ENCODE results near the gene LEAP2. TPM values are rescaled to one million over a fixed set of nuclear protein-coding genes. Genes with fewer than 3 reads are reported as not detected.
"Not testable (repeated sequence)": the region's sequence is repeated elsewhere in the genome, so short reads cannot be mapped to it uniquely, and the experiment has no call there.

The LEAP2 gene
- polyA plus RNA-seq, 2 of the 4 experiments (the other 2 are of a cell fraction), result 1.6 to 4.8 TPM

- TF ChIP-seq HES2 (IDR thresholded peaks at IDR 0.05) (no peak), NFE2L2 (conservative IDR thresholded peaks at IDR 0.05; ENCODE audit: low read length) (no peak), JUNB (IDR thresholded peaks at IDR 0.05) (no peak), USF2 (IDR thresholded peaks at IDR 0.05) (no peak), MAX (IDR thresholded peaks at IDR 0.05) (no peak), ZFP36 (IDR thresholded peaks at IDR 0.05; ENCODE audit: borderline replicate concordance, partially characterized antibody) (no peak)
These were observed 19.2 kb upstream of the LEAP2 start (continued) for GRCh38 chr5:132854301-132854700.

GRCh38 chr5:132854992-132855391 is 18.5 kb upstream of the LEAP2 start:
- not testable (repeated sequence) for H3K4me1 ChIP-seq; H3K9me3 ChIP-seq; H3K4me2 ChIP-seq; H3K27ac ChIP-seq; ATAC-seq; H3K4me3 ChIP-seq; DNase-seq (ENCODE audit: low read depth in 1 of 2, low spot score in 1 of 2); FAIRE-seq
- WGBS (ENCODE audit: missing lambda C conversion rate), result 88% methylated on average over 5 of the region's 5 CpGs
- ChIA-PET POLR2A (interaction anchor here (0.6 kb wide), 1 partner anchor 35 kb away, joined by 9 read pairs; no protein-coding TSS in a partner anchor), CTCF (interaction anchor here (0.8 to 2.1 kb wide), 5 partner anchors 9 to 47 kb away, joined by 3 to 10 read pairs (median 4); partner anchors contain the start of gene SHROOM1)

GRCh38 chr5:132856011-132856410 is 17.5 kb upstream of the LEAP2 start:
- ATAC-seq (no peak), DNase-seq (ENCODE audit: low read depth in 1 of 2, low spot score in 1 of 2) (no peak), FAIRE-seq (no peak)
- H3K9me3 ChIP-seq, result no peaks in the 10 kb centered on the region
- H3K4me2 ChIP-seq, result no peak overlapping the region
- no peak overlapping the region for H3K27ac ChIP-seq
- ChIA-PET CTCF (interaction anchor here (0.5 to 2.6 kb wide), 8 partner anchors 10 to 343 kb away, joined by 3 to 15 read pairs (median 4); partner anchors contain the start of genes GDF9, SHROOM1 and UQCRQ), POLR2A (interaction anchor here (1.1 kb wide), 1 partner anchor 11 kb away, joined by 3 read pairs; no protein-coding TSS in a partner anchor)
- no peak overlapping the region for H3K4me3 ChIP-seq
- H3K4me1 ChIP-seq, result no peaks in the 10 kb centered on the region
- no peak for TF ChIP-seq BCL3 (IDR thresholded peaks at IDR 0.05)
- no peak for TF ChIP-seq EHF (CRISPR knock-in tag; IDR thresholded peaks at IDR 0.05)
- no peak for TF ChIP-seq MYC (IDR thresholded peaks at IDR 0.05; ENCODE audit: borderline replicate concordance, low read length)
- no peak for TF ChIP-seq REST (IDR thresholded peaks at IDR 0.05)
- no peak for TF ChIP-seq FOXS1 (CRISPR knock-in tag; IDR thresholded peaks at IDR 0.05)
- no peak for TF ChIP-seq RCOR1 (IDR thresholded peaks at IDR 0.05; ENCODE audit: low read depth, low read length)
- TF ChIP-seq ESRRA (IDR thresholded peaks at IDR 0.05; ENCODE audit: borderline replicate concordance, low read length), result no peak
- no peak for TF ChIP-seq CHD2 (IDR thresholded peaks at IDR 0.05; ENCODE audit: low read length, partially characterized antibody)
- no peak for TF ChIP-seq KDM5A (IDR thresholded peaks at IDR 0.05)
- TF ChIP-seq USF2 (IDR thresholded peaks at IDR 0.05), result no peak
- no peak for TF ChIP-seq RARB (CRISPR knock-in tag; IDR thresholded peaks at IDR 0.05)
- TF ChIP-seq E2F6 (IDR thresholded peaks at IDR 0.05; ENCODE audit: borderline replicate concordance, low read depth), result no peak
- no peak for TF ChIP-seq CTCF (IDR thresholded peaks at IDR 0.05)
- no peak for TF ChIP-seq EHMT2 (IDR thresholded peaks at IDR 0.05; ENCODE audit: low read depth)
- TF ChIP-seq PBX3 (IDR thresholded peaks at IDR 0.05), result no peak
- no peak for TF ChIP-seq NR3C1 (IDR thresholded peaks at IDR 0.05)
- WGBS (ENCODE audit: missing lambda C conversion rate), result 77% methylated on average over 2 of the region's 3 CpGs
